HG02763 (cell line): Measurements from ENCODE around the gene PAFAH1B2.
"Not testable (repeated sequence)": the region's sequence is repeated elsewhere in the genome, so short reads cannot be mapped to it uniquely, and the experiment has no call there.

Experiments
- ATAC-seq: cut with Tn5 transposase; IDR thresholded peaks from one replicate; pipeline ENCODE4 v1.9.1; 2021; ENCODE audit warnings: mild to moderate bottlenecking, moderate library complexity; ENCODE audit not compliant: unreplicated experiment

Gene PAFAH1B2

DNA sequence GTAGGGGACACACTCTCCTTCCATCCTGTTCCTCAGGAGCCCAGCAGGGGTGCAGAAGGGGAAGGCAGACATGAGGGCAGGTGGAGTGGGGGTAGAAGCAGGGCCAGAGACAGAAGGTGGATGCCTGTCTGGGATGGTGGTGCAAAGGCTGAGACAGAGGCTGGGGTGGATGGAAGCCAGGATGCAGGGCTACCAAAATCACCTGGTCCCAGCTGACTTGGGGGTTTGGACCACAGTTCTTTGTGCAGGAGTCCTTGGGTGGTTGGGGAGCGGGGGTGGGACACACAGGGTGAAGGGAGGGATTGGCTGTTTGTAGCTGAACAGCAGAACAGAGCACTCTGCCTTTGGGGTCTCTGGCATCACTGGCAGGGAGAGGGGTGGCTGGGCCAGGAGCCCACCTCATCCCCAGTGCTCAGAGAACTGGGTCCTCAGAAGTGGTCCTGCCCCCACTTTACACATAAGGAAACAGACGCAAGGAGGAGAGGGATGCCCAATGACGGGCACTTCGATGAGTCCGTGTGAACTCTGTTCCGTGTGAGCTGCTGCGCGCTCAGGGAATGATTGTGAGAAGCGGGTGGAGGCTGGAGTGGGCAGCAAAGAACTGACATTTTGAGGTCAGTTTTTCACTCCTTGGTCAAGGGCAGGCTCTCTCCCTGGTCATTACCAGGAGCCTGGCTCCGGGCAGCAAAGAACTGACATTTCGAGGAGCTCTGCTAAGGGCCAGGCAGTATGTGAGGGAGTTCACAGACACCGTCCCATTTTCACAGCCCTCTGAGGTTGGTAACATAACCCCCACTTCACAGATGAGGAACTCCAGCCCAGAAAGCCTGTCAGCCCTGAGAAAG, 56.9 kb downstream of the PAFAH1B2 start:
- ATAC-seq, result no peak

DNA sequence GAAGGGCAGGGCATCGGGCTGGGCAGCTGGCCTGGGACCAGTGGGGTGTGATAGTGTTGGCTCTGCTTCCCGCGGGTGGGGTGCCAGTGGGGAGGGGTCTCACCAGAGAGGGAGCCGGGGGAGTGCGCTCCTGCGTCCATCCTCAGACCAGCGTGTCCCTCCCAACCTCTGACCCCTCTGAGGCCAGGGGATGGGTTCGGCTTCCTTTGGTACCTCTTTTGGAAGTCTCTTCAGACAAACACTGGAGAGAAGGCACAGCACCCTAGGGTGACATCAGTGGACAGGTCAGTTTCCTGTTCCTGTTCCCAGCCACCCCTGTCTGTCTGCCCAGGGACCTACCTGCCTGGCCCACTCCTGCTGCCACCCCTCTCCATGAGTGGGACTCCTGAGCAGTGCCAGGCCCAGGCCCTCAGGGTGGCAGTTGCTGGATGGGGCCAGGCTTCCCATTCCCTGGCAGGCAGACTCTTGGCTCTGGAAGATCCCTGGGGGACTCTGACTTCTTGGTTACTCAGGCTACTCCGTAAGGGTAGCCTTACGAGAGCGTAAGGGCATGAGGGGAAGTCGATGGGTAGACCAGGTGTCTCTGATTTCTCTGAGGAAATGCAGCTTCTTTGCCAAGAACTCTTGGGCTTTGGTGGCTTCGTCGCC, 57.7 kb downstream of the PAFAH1B2 start:
- ATAC-seq, result no peak

DNA sequence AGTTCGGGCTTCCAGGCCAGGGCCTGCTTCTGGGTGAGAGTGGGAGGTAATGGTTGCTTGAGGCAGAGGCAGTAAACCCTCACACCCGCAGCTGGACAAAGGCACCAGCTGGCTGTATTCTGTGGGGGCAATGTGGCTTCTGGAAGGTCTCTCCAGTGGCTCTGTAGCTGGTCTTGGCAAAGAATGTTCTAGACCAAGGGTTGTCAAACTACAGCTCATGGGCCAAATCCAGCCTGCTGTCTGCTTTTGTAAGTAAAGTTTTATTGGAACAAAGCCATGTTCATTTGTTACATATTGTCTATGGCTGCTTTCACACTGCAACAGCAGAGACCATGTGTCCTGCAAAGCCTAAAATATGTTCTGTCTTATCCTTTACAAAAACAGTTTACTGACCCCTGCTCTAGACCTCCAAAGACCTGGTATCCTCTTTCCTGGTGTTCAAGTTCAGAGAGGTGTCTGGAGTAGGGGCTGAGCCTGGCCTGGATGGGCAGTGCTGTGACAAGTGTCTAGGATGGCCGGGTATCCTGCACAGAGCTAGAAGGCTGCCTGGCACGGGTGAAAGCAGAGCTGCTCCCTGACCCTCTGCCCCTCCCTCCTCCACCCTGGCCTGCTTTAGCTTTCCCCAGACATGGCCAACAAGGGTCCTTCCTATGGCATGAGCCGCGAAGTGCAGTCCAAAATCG, 58.4 kb downstream of the PAFAH1B2 start:
- no peak for ATAC-seq

- no peak for ATAC-seq
Measured at GRCh38 chr11:117203069-117203407, 59.0 kb downstream of the PAFAH1B2 start.

- ATAC-seq, result no peak
Measured at GRCh38 chr11:117204283-117205080, 60.4 kb downstream of the PAFAH1B2 start.

DNA sequence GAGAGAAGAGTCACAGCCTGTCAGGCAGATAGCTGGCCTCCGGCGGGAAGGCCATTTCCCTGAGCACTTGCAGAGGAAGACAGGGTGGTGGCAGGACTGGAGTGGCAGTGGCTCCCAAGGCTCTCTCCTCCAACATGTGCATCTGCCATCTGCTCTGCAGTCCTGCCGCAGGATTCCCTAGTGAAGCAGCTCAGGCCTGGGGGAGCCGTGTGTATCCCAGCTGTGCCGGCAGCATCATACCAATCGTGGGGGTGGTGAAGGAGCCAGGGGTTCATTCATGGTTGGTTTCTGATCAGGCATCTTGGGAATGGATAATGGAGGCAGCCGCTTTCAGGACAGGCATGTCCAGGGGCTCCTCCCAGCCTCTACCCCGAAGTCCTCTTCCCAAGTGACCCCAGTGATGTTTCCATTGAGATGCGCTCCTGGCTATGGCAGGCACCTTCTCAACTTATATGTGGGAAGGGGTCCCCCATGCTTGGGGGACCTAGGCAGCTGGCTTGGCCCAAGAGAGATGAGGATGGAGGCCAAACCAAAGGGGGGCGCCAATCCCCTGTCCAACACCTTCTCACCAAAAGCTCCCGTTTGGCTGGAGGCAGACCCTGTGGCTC, 61.2 kb downstream of the PAFAH1B2 start:
- ATAC-seq, result no peak

GRCh38 chr11:117206111-117206510, 62.0 kb downstream of the PAFAH1B2 start:
- ATAC-seq, result not testable (repeated sequence)

GRCh38 chr11:117206859-117207258, 62.8 kb downstream of the PAFAH1B2 start:
- not testable (repeated sequence) for ATAC-seq

GRCh38 chr11:117207481-117207880, 63.4 kb downstream of the PAFAH1B2 start:
- not testable (repeated sequence) for ATAC-seq

DNA sequence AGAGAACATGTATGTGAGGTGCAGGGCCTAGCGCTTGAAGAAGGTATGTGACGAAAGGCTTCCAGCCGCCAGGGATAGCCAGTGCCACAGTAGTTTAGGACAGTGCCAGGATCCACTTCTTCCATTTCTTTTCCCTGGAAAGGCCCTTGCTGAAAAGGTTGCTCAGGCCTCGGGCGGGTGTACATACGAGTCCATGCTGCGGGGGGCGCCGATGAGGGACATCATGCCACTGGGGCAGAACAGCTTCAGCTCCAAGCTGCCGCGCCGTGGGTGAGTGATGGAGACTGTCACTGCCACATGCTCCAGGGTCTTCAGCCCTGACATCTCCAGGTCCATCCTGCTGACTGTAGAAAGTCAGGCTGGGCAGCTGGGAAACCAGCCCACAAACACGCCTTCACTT, 64.6 kb downstream of the PAFAH1B2 start:
- not testable (repeated sequence) for ATAC-seq

GRCh38 chr11:117209351-117210125, 65.5 kb downstream of the PAFAH1B2 start:
- not testable (repeated sequence) for ATAC-seq

GRCh38 chr11:117210620-117211019, 66.5 kb downstream of the PAFAH1B2 start:
- ATAC-seq, result no peak

DNA sequence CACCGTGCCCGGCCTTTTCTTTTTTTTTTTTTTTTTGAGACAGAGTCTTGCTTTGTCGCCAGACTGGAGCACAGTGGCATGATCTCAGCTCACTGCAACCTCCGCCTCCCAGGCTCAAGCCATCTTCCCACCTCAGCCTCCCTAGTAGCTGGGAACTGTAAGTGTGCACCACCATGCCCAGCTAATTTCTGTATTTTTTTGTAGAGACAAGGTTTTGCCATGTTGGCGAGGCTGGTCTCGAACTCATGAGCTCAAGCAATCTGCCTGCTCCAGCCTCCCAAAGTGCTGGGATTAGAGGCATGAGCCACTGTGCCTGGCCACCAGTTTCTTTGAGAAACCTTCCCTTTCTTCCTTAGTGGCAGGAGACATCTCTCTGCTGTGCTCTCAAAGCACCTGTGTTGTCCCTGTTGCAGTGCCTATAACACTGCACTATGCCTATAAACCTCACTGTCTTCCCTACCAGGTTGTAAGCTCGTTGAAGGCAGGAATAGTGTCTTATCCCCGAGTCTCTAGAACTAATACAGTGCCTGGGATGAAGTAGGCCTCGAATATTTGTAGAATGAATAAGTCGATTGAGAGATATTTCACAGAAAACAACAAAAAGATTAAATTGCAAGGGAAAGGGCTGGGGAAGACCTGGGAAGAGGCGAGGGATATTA, 68.7 kb downstream of the PAFAH1B2 start:
- ATAC-seq, result no peak

DNA sequence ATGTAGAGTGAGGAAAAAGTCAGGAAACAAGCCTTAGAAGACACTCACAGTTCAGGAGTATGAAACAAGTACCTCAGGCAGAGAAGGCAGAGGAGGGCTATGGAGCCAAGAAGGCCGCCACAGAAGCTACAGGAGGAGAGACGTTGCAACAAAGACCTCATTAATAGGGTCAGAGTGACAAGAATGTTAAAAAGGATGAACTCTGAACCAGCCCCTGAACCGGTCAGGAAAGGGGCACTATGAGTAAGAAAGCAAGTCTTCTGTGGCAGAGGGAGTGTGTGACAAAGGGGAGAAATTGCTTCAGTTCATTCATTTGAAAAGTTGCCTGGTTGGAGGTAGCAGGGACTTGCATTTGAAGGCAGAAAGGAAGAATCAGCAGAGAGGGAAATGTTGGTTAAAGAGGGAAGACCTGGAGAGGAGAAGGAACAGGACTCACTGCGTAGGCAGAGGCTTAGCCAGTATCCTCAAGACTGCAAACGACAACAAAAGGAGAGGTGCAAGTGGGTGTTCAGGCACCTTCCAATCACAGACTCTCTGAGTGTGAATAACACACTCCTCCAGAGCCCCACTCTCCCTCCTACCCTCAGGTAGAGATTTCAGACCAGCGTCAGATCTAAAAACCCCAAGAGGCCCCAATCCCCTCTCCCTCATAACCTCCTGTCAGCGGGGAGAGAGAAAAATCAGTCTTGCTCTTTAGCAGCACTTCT, 70.5 kb downstream of the PAFAH1B2 start:
- ATAC-seq, result no peak

- ATAC-seq, result no peak
Measured at GRCh38 chr11:117217141-117218084, 73.3 kb downstream of the PAFAH1B2 start.

DNA sequence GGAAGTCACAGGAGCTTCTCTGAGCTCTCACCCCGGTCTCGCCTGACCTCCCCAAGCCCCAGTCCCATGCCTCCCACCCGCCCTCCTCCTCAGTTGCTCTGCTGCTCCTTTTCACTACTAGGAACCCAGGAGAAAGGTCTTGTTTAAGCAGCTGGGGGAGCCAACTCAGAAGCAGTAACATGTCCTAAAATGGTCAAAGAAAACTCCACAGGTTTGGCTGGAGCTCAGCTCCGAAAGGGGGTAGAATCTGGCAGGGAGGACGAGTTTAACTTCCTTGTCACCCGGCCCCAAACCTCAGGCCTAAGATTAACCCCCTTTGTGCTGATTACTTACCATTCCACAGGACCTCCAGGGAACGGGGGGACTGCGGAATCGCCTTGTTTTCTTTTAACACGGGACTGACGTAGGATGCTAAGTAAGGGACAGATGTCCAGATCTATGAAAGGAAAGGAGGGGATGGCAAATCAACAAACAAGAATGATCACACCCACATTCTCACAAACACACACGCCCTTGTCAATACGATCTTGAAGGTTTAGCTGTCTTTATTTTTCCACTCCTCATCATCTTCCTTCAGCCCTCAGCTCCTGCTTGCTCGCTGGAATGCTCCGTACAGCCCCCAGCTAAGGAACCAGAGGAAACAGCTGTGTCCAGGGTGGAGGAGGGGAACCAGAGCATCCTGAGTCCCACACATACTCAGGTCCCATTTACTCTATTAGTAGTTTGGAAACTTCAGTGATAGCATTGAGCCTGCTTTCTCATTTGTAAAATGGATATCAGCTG, 74.2 kb downstream of the PAFAH1B2 start:
- no peak for ATAC-seq

GRCh38 chr11:117219001-117219400, 74.9 kb downstream of the PAFAH1B2 start:
- no peak for ATAC-seq
